Naive B cell (primary cell): ENCODE measurements around the gene STPG3. TPM values are rescaled to one million over a fixed set of nuclear protein-coding genes. Genes with fewer than 3 reads are reported as not detected.
A peak's percentile ranks its signal among the peaks of the same experiment; 100 is the strongest.
"Not testable (repeated sequence)": the region's sequence is repeated elsewhere in the genome, so short reads cannot be mapped to it uniquely, and the experiment has no call there.

Experiments
- ATAC-seq, 2 donors: fragments of 150-1000 bp; cut with Tn5 transposase; 2 replicates each; pipeline ENCODE4 v1.10.0; 2021; ENCODE audit warnings: low read depth in 2 of 2, mild to moderate bottlenecking in 2 of 2, moderate library complexity in 2 of 2
- DNase-seq: peaks from one replicate; pipeline ENCODE4 v3.0.0; 2022
- H3K27ac Mint-ChIP-seq, 6 donors: one replicate each; pipeline ENCODE4 v1.8.0; 2020 to 2022; ENCODE audit warnings: mild to moderate bottlenecking in 6 of 6, mixed read lengths in 6 of 6, moderate library complexity in 5 of 6, inconsistent platforms in 2 of 6
- H3K27me3 Mint-ChIP-seq, 3 donors: one replicate each; pipeline ENCODE4 v1.8.0; 2021 to 2022; ENCODE audit warnings: mixed read lengths in 3 of 3, mild to moderate bottlenecking in 1 of 3
- H3K36me3 Mint-ChIP-seq, 2 donors: one replicate each; pipeline ENCODE4 v1.8.0; 2020 to 2022; ENCODE audit warnings: mixed read lengths in 2 of 2, inconsistent platforms in 1 of 2, mild to moderate bottlenecking in 1 of 2
- H3K4me1 Mint-ChIP-seq, 3 donors: one replicate each; pipeline ENCODE4 v1.8.0; 2020 to 2022; ENCODE audit warnings: mixed read lengths in 3 of 3, inconsistent platforms in 1 of 3, mild to moderate bottlenecking in 1 of 3, moderate library complexity in 1 of 3
- H3K4me3 Mint-ChIP-seq, 8 donors: one replicate each; pipeline ENCODE4 v1.8.0; 2020 to 2022; ENCODE audit warnings: mild to moderate bottlenecking in 8 of 8, mixed read lengths in 8 of 8, moderate library complexity in 8 of 8, inconsistent platforms in 2 of 8
- H3K9me3 Mint-ChIP-seq, 7 donors: one replicate each; pipeline ENCODE4 v1.8.0; 2020 to 2022; ENCODE audit warnings: mixed read lengths in 7 of 7, mild to moderate bottlenecking in 5 of 7, inconsistent platforms in 2 of 7, moderate library complexity in 1 of 7
- polyA plus RNA-seq, 6 donors: library from polyadenylated mRNA; unstranded; fragments of 300-500 nt; fragmentation: Illumina TruSeq; gene quantifications; one replicate each; pipeline ENCODE4 v1.2.3, GENCODE V29; 2021; ENCODE audit warnings: low read depth in 6 of 6

STPG3 gene
- polyA plus RNA-seq, 6 donors from 2014 or later, result not detected

DNA sequence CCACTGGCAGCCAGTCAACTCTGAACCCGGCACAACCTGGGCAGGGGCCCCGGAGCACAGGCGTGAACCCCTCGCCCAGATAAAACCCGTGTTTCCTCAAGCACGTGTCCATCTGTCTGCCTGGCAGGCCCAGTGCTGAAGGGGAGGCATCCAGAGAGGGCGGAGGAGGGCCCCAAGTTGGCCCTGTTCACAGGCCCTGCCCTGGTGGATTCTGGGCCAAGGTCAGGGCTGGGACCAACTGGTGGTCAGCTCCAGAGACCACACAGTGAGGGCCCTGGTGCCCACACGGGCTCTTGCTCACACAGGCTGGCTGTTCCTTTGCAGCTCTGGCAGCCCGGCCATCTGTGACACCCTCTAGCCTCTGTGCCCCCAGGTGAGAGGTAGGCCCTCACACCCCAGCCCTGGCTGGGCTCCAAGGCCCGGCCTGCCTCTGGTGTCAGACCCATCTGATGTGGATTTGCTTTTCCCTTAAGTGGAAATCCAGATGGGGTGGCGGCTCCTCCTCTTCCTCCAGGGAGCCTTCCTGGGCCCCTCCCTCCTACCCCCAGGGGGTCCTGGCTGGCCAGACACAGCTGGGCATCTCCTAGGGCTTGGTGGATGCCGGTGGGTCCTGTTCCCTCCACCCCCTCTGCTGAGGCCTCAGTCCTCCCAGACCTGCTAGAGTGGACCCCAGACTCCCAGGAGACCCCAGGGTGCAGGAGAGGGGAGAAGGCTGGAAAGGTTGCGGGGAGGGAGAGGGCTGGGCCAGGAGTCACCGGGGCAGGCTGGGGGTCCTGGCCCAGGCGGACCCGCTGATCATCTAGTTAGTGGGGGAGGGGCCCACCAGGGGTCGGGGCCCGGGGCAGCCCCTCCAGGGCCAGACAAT lies 525 bp upstream of the STPG3 start:
- Mint-ChIP-seq H3K27me3 (no peaks in the 10 kb centered on the region), H3K4me1 (peaks cover 6 to 12% (median 9%) of the 10 kb centered on the region in 3 donors), H3K36me3 (no peaks in the 10 kb centered on the region), H3K4me3 (peak overlapping the region in 2 of 8 donors; percentile 21 to 43), H3K27ac (no peak overlapping the region), H3K9me3 (no peaks in the 10 kb centered on the region)
- ATAC-seq, result no peak
- no peak for DNase-seq

- no peak overlapping the region for H3K27ac Mint-ChIP-seq
- ATAC-seq, result no peak
- no peaks in the 10 kb centered on the region for H3K36me3 Mint-ChIP-seq
- peaks cover 9 to 18% (median 16%) of the 10 kb centered on the region in 3 donors for H3K4me1 Mint-ChIP-seq
- no peak for DNase-seq
- H3K27me3 Mint-ChIP-seq, result no peaks in the 10 kb centered on the region
- H3K9me3 Mint-ChIP-seq, result no peaks in the 10 kb centered on the region
- H3K4me3 Mint-ChIP-seq, result peak overlapping the region in 1 of 8 donors; percentile 43
Measured at GRCh38 chr9:137251490-137252268, 593 bp downstream of the STPG3 start.

GRCh38 chr9:137252555-137253506 lies 1.7 kb downstream of the STPG3 start:
- Mint-ChIP-seq H3K36me3 (no peaks in the 10 kb centered on the region), H3K9me3 (no peaks in the 10 kb centered on the region), H3K4me3 (peak overlapping the region in 3 of 8 donors; percentile 28 to 86 (median 32)), H3K27me3 (no peaks in the 10 kb centered on the region), H3K4me1 (peaks cover 9 to 23% (median 22%) of the 10 kb centered on the region in 3 donors), H3K27ac (no peak overlapping the region)
- no peak for ATAC-seq
- DNase-seq, result no peak

DNA sequence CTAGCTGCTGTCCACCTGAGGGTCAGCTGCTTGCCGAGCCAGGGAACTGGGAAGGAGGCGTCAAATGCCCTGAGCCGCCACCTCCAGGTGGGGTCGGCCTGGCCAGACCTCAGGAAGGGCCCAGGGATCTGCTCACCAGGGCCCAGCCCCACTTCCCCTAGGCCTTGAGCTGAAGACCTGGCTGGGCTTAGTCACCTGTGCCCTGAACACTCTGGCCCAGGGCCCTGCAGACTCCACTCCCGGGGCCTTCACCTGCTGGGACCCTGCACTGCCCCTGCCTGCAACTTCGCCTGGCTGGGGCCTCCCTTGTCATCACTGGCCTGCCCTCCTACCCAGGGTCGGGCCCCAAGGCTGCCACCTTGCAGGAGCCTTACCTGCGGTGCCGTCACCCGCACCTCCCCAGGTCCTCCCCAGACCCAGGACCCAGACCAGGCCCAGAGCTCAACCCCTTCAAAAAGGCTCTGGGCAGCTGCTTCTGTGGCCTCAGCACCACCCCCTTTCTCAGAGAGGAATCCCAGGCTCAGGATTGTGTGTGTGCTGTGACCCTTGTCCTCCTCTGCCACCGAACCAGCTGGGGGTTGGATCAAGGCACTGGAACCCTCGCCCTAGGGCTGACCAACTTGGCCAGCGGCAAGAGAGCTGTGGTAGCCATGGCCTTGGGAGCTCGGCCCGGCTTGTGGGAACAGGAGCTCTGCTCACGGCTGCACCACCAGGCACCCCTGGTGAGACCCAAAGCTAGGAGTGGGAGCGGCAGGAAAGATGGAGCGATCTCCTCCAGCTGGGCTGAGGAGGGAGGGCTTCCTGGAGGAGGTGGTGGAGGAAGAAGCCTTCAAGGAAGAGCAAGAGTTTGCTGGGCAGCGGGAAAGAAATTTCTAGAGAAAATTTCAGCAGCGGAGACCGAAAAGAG lies 2.9 kb downstream of the STPG3 start:
- no peak for ATAC-seq
- H3K4me1 Mint-ChIP-seq, result peaks cover 9 to 24% (median 22%) of the 10 kb centered on the region in 3 donors
- peak overlapping the region in 3 of 6 donors; percentile 63 to 73 (median 70) for H3K27ac Mint-ChIP-seq
- peak overlapping the region; percentile 86 to 95 (median 88) for H3K4me3 Mint-ChIP-seq
- H3K9me3 Mint-ChIP-seq, result no peaks in the 10 kb centered on the region
- no peak for DNase-seq
- H3K27me3 Mint-ChIP-seq, result no peaks in the 10 kb centered on the region
- H3K36me3 Mint-ChIP-seq, result no peaks in the 10 kb centered on the region

GRCh38 chr9:137254624-137255447 lies 3.8 kb downstream of the STPG3 start, which contains the start of gene NELFB:
TSS of gene NELFB (plus strand) at chr9:137255327.
- DNase-seq (peak; percentile 97), ATAC-seq (peak; percentile 84 to 90)
- Mint-ChIP-seq H3K9me3 (no peaks in the 10 kb centered on the region), H3K27me3 (no peaks in the 10 kb centered on the region), H3K4me3 (peak within 1 kb of the TSS; percentile 86 to 95 (median 90)), H3K4me1 (peaks cover 9 to 27% (median 22%) of the 10 kb centered on the region in 3 donors), H3K27ac (peak within 1 kb of the TSS in 5 of 6 donors; percentile 63 to 73 (median 67)), H3K36me3 (no peaks in the 10 kb centered on the region)

- peaks cover 9 to 27% (median 22%) of the 10 kb centered on the region in 3 donors for H3K4me1 Mint-ChIP-seq
- H3K4me3 Mint-ChIP-seq, result peak overlapping the region; percentile 81 to 95 (median 90)
- peak in 1 of 2 donors; percentile 10 for ATAC-seq
- no peaks in the 10 kb centered on the region for H3K9me3 Mint-ChIP-seq
- DNase-seq, result no peak
- H3K36me3 Mint-ChIP-seq, result no peaks in the 10 kb centered on the region
- H3K27me3 Mint-ChIP-seq, result no peaks in the 10 kb centered on the region
- peak overlapping the region in 3 of 6 donors; percentile 26 to 67 (median 67) for H3K27ac Mint-ChIP-seq
Measured at GRCh38 chr9:137255448-137256114, 4.5 kb downstream of the STPG3 start.

DNA sequence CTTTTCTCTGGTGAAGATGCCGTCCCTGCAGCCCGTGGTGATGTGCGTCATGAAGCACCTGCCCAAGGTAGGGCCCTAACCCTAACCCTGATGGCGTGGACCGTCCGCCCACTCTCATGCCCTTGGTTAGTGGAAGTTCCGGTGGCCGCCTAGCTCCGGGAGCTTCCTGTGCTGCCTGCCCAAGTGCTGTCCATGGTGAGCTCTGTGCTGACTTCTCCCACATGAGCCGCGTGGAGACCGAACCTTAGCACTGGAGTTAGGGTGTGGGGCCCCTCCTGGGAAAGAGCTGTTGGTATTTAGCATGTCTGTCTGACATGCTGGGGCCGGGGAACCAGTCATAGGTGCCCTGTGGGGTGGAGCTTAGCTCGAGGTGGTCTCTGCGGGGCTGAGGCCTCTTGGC lies 5.3 kb downstream of the STPG3 start:
- no peak for ATAC-seq
- Mint-ChIP-seq H3K9me3 (no peaks in the 10 kb centered on the region), H3K27me3 (no peaks in the 10 kb centered on the region), H3K36me3 (no peaks in the 10 kb centered on the region), H3K27ac (no peak overlapping the region), H3K4me1 (peaks cover 5 to 27% (median 22%) of the 10 kb centered on the region in 3 donors), H3K4me3 (peak overlapping the region; percentile 81 to 95 (median 90))
- DNase-seq, result no peak

DNA sequence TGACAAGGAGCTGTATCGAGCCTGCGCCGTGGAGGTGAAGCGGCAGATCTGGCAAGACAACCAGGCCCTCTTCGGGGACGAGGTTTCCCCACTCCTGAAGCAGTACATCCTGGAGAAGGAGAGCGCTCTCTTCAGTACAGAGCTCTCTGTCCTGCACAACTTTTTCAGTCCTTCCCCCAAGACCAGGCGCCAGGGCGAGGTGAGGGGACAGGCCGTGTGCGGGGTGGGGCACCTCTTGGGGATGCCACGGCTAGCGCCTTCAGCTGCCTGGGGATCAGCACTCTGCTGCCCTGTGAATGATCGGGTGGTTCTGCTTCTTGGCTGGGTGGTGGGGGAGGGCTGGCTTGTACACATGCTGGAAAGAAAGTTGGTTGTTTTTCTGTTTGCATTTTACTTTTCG lies 5.8 kb downstream of the STPG3 start:
- DNase-seq, result no peak
- Mint-ChIP-seq H3K27ac (no peak overlapping the region), H3K36me3 (no peaks in the 10 kb centered on the region), H3K4me3 (peak overlapping the region; percentile 81 to 95 (median 90)), H3K27me3 (no peaks in the 10 kb centered on the region), H3K9me3 (peaks cover 0 to 2% (median 0%) of the 10 kb centered on the region in 7 donors), H3K4me1 (peaks cover 8 to 27% (median 22%) of the 10 kb centered on the region in 3 donors)
- ATAC-seq, result no peak

DNA sequence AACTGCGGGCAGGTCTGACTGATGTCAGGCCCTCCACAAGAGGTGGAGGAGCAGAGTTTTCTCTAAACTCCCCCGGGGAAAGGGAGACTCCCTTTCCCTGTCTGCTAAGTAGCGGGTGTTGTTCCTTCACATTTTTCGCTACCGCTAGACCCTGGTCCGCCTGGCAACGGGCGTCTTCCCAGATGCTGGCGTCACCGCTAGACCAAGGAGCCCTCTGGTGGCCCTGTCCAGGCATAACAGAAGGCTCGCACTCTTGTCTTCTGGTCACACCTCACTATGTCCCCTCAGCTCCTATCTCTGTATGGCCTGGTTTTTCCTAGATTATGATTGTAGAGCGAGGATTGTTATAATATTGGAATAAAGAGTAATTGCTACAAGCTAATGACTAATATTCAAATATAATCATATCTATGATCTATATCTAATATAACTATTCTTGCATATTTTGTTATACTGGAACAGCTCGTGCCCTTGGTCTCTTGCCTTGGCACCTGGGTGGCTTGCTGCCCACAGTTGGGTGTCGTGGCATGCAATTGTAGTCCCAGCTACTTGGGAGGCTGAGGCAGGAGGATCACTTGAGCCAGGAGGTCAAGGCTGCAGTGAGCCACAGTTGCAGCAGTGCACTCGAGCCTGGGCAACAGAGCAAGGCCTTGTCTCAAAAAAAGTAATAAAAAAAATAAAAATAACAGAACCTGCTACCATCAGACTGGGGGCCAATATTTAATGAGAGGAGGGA lies 11.3 kb downstream of the STPG3 start:
- not testable (repeated sequence) for ATAC-seq, H3K4me3 Mint-ChIP-seq, DNase-seq, H3K36me3 Mint-ChIP-seq, H3K27me3 Mint-ChIP-seq, H3K4me1 Mint-ChIP-seq, H3K9me3 Mint-ChIP-seq, H3K27ac Mint-ChIP-seq

DNA sequence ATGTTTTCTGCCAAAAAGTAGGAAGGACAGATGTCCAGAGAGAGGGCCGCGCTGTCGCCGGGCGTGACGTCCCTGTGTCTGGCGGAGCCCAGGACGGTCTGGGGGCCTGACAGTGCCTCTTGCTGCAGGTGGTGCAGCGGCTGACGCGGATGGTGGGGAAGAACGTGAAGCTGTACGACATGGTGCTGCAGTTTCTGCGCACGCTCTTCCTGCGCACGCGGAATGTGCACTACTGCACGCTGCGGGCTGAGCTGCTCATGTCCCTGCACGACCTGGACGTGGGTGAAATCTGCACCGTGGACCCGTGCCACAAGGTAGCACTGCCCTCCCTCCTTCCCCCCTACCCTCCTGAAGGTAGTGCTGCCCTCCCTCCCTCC lies 11.8 kb downstream of the STPG3 start:
- Mint-ChIP-seq H3K36me3 (no peaks in the 10 kb centered on the region), H3K4me1 (peaks cover 10 to 12% (median 12%) of the 10 kb centered on the region in 3 donors), H3K9me3 (peaks cover 0 to 2% (median 0%) of the 10 kb centered on the region in 7 donors), H3K4me3 (no peak overlapping the region), H3K27ac (no peak overlapping the region), H3K27me3 (no peaks in the 10 kb centered on the region)
- DNase-seq (no peak), ATAC-seq (no peak)
